NCI-H1417 (cell line): ENCODE measurements around the gene IRX6.
A peak's percentile ranks its signal among the peaks of the same experiment; 100 is the strongest.

ENCODE experiments used
- DNase-seq, 3 experiments: peaks; one replicate each; lab custom pipeline; 2025; lab: John Stamatoyannopoulos, UW

IRX6 gene

GRCh38 chr16:55324285-55325079 lies 479 bp downstream of the IRX6 start:
- peak in 2 of 3 experiments; percentile 35 to 36 for DNase-seq

GRCh38 chr16:55325080-55325447 lies 1.1 kb downstream of the IRX6 start:
- DNase-seq, result no peak

- DNase-seq, result no peak
Observed at GRCh38 chr16:55325458-55326109, 1.6 kb downstream of the IRX6 start.

- no peak for DNase-seq
Observed at GRCh38 chr16:55326261-55327092, 2.5 kb downstream of the IRX6 start.

- no peak for DNase-seq
Observed at GRCh38 chr16:55328611-55329569, 4.9 kb downstream of the IRX6 start.

- DNase-seq, result no peak
Observed at GRCh38 chr16:55329791-55330428, 5.9 kb downstream of the IRX6 start.

- DNase-seq, result no peak
Observed at GRCh38 chr16:55330781-55331647, 7.0 kb downstream of the IRX6 start.

- no peak for DNase-seq
Observed at GRCh38 chr16:55331648-55332185, 7.7 kb downstream of the IRX6 start.

GRCh38 chr16:55333684-55334083 lies 9.7 kb downstream of the IRX6 start:
- DNase-seq, result no peak

GRCh38 chr16:55338646-55339045 lies 14.6 kb downstream of the IRX6 start:
- no peak for DNase-seq

GRCh38 chr16:55340445-55340844 lies 16.4 kb downstream of the IRX6 start:
- no peak for DNase-seq

- no peak for DNase-seq
Observed at GRCh38 chr16:55341681-55342080, 17.7 kb downstream of the IRX6 start.

GRCh38 chr16:55346475-55346874 lies 22.5 kb downstream of the IRX6 start:
- no peak for DNase-seq

- DNase-seq, result no peak
Observed at GRCh38 chr16:55349867-55350266, 25.9 kb downstream of the IRX6 start.

GRCh38 chr16:55350984-55351383 lies 27.0 kb downstream of the IRX6 start:
- no peak for DNase-seq

GRCh38 chr16:55351936-55352335 lies 27.9 kb downstream of the IRX6 start:
- DNase-seq, result no peak

- DNase-seq, result no peak
Observed at GRCh38 chr16:55357241-55357640, 33.2 kb downstream of the IRX6 start.

GRCh38 chr16:55359946-55360345 lies 35.9 kb downstream of the IRX6 start:
- no peak for DNase-seq

- no peak for DNase-seq
Observed at GRCh38 chr16:55364811-55365210, 40.8 kb downstream of the IRX6 start.

- DNase-seq, result peak in 1 of 3 experiments; percentile 1
Observed at GRCh38 chr16:55367301-55367811, 43.4 kb downstream of the IRX6 start.
